ENCODE results near the gene SAMD4A. TPM values are rescaled to one million over a fixed set of nuclear protein-coding genes. Genes with fewer than 3 reads are reported as not detected.

Gene SAMD4A
- total RNA-seq, 1 experiment from 2014 or later: 26.5 TPM

DNA sequence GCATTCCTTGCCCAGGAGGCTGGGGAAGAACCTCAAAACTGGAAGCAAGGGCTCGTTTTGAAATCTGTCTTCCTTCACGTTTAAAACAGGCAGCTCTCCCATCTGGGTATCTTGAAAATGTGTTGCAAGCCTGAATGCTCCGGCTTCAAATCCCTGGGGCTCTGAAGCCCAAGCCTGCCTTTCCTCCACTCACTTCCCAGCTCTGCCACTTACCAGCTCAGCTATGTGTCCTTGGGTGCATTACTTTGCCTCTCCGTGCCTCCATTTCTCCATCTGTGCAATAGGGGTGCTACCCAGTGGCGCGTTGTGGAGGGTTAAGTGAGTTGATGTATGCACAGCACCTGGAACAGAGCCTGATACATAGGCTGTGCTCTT is 238.1 kb downstream of the SAMD4A start:
- Histone ChIP-seq H3K27me3 (replicated peaks; ENCODE audit: insufficient read depth, low read depth, low read length, poor library complexity) (no peaks in the 10 kb centered on the region), H3K4me1 (ENCODE audit: insufficient read depth, low read length, poor library complexity, severe bottlenecking) (peaks cover 3% of the 10 kb centered on the region), H3K36me3 (ENCODE audit: insufficient read depth, low read length, poor library complexity, severe bottlenecking) (no peaks in the 10 kb centered on the region), H3K9me3 (ENCODE audit: low read depth, low read length, poor library complexity, severe bottlenecking) (no peaks in the 10 kb centered on the region), H3K27ac (ENCODE audit: low read depth, low read length, poor library complexity, severe bottlenecking) (no peak overlapping the region), H3K4me3 (ENCODE audit: low read depth, low read length, poor library complexity, severe bottlenecking) (no peak overlapping the region)
- DNase-seq (ENCODE audit: low spot score): no peak
- POLR2A ChIA-PET (ENCODE audit: low non-redundant PET): no interaction called here
- TF ChIP-seq, protein P1, sequence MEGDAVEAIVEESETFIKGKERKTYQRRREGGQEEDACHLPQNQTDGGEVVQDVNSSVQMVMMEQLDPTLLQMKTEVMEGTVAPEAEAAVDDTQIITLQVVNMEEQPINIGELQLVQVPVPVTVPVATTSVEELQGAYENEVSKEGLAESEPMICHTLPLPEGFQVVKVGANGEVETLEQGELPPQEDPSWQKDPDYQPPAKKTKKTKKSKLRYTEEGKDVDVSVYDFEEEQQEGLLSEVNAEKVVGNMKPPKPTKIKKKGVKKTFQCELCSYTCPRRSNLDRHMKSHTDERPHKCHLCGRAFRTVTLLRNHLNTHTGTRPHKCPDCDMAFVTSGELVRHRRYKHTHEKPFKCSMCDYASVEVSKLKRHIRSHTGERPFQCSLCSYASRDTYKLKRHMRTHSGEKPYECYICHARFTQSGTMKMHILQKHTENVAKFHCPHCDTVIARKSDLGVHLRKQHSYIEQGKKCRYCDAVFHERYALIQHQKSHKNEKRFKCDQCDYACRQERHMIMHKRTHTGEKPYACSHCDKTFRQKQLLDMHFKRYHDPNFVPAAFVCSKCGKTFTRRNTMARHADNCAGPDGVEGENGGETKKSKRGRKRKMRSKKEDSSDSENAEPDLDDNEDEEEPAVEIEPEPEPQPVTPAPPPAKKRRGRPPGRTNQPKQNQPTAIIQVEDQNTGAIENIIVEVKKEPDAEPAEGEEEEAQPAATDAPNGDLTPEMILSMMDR (conservative IDR thresholded peaks at IDR 0.05; ENCODE audit: low read depth, low read length): no peak
- no peak for TF ChIP-seq EZH2 (IDR thresholded peaks at IDR 0.05; ENCODE audit: borderline replicate concordance, low read depth, low read length, poor library complexity, severe bottlenecking)
- BruUV-seq (replicated peaks): no TSS peak
- intact Hi-C loops (cut with micrococcal nuclease; ENCODE audit: unreplicated experiment): loop anchor here (2.0 kb wide), 1 partner anchor 240 kb away; no protein-coding TSS in a partner anchor
- CTCF ChIA-PET: interaction anchor here (0.6 to 1.3 kb wide), 3 partner anchors 11 to 476 kb away, joined by 3 to 10 read pairs (median 3); no protein-coding TSS in a partner anchor

- CTCF ChIA-PET: interaction anchor here (0.6 to 1.3 kb wide), 5 partner anchors 11 to 477 kb away, joined by 3 to 10 read pairs (median 3); partner anchors contain the start of gene SAMD4A
- H3K4me1 ChIP-seq (ENCODE audit: insufficient read depth, low read length, poor library complexity, severe bottlenecking): peaks cover 3% of the 10 kb centered on the region
- POLR2A ChIA-PET (ENCODE audit: low non-redundant PET): no interaction called here
Measured at GRCh38 chr14:54805445-54806322, 238.8 kb downstream of the SAMD4A start.

GRCh38 chr14:54806616-54807015 is 239.7 kb downstream of the SAMD4A start:
- BruUV-seq (replicated peaks): no TSS peak
- DNase-seq (ENCODE audit: low spot score): no peak
- Histone ChIP-seq H3K9me3 (ENCODE audit: low read depth, low read length, poor library complexity, severe bottlenecking) (no peaks in the 10 kb centered on the region), H3K4me3 (ENCODE audit: low read depth, low read length, poor library complexity, severe bottlenecking) (no peak overlapping the region), H3K4me1 (ENCODE audit: insufficient read depth, low read length, poor library complexity, severe bottlenecking) (peaks cover 3% of the 10 kb centered on the region), H3K27me3 (replicated peaks; ENCODE audit: insufficient read depth, low read depth, low read length, poor library complexity) (no peaks in the 10 kb centered on the region), H3K36me3 (ENCODE audit: insufficient read depth, low read length, poor library complexity, severe bottlenecking) (no peaks in the 10 kb centered on the region), H3K27ac (ENCODE audit: low read depth, low read length, poor library complexity, severe bottlenecking) (no peak overlapping the region)
- ChIA-PET POLR2A (ENCODE audit: low non-redundant PET) (no interaction called here), CTCF (interaction anchor here (0.5 to 1.2 kb wide), 2 partner anchors 12 to 1501 kb away, joined by 3 to 6 read pairs; no protein-coding TSS in a partner anchor)
- intact Hi-C loops (cut with micrococcal nuclease; ENCODE audit: unreplicated experiment): no loop called here
- TF ChIP-seq, protein P1 (conservative IDR thresholded peaks at IDR 0.05; ENCODE audit: low read depth, low read length): no peak
- no peak for TF ChIP-seq EZH2 (IDR thresholded peaks at IDR 0.05; ENCODE audit: borderline replicate concordance, low read depth, low read length, poor library complexity, severe bottlenecking)

More at GRCh38 chr14:54805445-54806322, 238.8 kb downstream of the SAMD4A start:
- no peaks in the 10 kb centered on the region for H3K9me3 ChIP-seq (ENCODE audit: low read depth, low read length, poor library complexity, severe bottlenecking)
- no peak overlapping the region for H3K27ac ChIP-seq (ENCODE audit: low read depth, low read length, poor library complexity, severe bottlenecking)
- no peak overlapping the region for H3K4me3 ChIP-seq (ENCODE audit: low read depth, low read length, poor library complexity, severe bottlenecking)
- peak; percentile 90 for DNase-seq (ENCODE audit: low spot score)
- intact Hi-C loops (cut with micrococcal nuclease; ENCODE audit: unreplicated experiment): loop anchor here (2.0 kb wide), 1 partner anchor 241 kb away; no protein-coding TSS in a partner anchor
- no peaks in the 10 kb centered on the region for H3K27me3 ChIP-seq (replicated peaks; ENCODE audit: insufficient read depth, low read depth, low read length, poor library complexity)
- BruUV-seq (replicated peaks): no TSS peak
- no peak for TF ChIP-seq EZH2 (IDR thresholded peaks at IDR 0.05; ENCODE audit: borderline replicate concordance, low read depth, low read length, poor library complexity, severe bottlenecking)
- TF ChIP-seq, protein P1 (conservative IDR thresholded peaks at IDR 0.05; ENCODE audit: low read depth, low read length): peak; percentile 95
- H3K36me3 ChIP-seq (ENCODE audit: insufficient read depth, low read length, poor library complexity, severe bottlenecking): no peaks in the 10 kb centered on the region
